ENCODE results near the gene H2AZ2.

The H2AZ2 gene

GRCh38 chr7:44782460-44782859, 65.4 kb downstream of the H2AZ2 start:
- no peaks in the 10 kb centered on the region for H3K9me2 ChIP-seq (replicated peaks; ENCODE audit: insufficient read depth, low read length)
- no peaks in the 10 kb centered on the region for H3K27me3 ChIP-seq (replicated peaks; ENCODE audit: insufficient read depth, low read length)
- H3K9ac ChIP-seq (ENCODE audit: low read length) = no peak overlapping the region
- H3K36me3 ChIP-seq (replicated peaks; ENCODE audit: insufficient read depth, low read length) = no peaks in the 10 kb centered on the region
- H3K4me2 ChIP-seq (ENCODE audit: low read depth, low read length) = no peak overlapping the region
- no peaks in the 10 kb centered on the region for H4K20me1 ChIP-seq (ENCODE audit: insufficient read depth, low read length)
- no peak overlapping the region for H3K4me3 ChIP-seq (ENCODE audit: low read length)
- peaks cover 5% of the 10 kb centered on the region; the same call in 1 of the 2 replicates for H3K4me1 ChIP-seq (ENCODE audit: low read length)
- TF ChIP-seq EZH2phosphoT487 (IDR thresholded peaks at IDR 0.05; ENCODE audit: low read length) (no peak), EZH2 (optimal IDR thresholded peaks at IDR 0.05; ENCODE audit: low read depth, low read length) (no peak)
- TF ChIP-seq, protein P1, sequence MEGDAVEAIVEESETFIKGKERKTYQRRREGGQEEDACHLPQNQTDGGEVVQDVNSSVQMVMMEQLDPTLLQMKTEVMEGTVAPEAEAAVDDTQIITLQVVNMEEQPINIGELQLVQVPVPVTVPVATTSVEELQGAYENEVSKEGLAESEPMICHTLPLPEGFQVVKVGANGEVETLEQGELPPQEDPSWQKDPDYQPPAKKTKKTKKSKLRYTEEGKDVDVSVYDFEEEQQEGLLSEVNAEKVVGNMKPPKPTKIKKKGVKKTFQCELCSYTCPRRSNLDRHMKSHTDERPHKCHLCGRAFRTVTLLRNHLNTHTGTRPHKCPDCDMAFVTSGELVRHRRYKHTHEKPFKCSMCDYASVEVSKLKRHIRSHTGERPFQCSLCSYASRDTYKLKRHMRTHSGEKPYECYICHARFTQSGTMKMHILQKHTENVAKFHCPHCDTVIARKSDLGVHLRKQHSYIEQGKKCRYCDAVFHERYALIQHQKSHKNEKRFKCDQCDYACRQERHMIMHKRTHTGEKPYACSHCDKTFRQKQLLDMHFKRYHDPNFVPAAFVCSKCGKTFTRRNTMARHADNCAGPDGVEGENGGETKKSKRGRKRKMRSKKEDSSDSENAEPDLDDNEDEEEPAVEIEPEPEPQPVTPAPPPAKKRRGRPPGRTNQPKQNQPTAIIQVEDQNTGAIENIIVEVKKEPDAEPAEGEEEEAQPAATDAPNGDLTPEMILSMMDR (IDR thresholded peaks at IDR 0.05; ENCODE audit: low read length) = no peak
- 0 out of 2 replicates have a peak, but pooled peaks cover 8% of the 10 kb centered on the region for H3F3A ChIP-seq (ENCODE audit: insufficient read depth, low read length)
- H2AFZ ChIP-seq (ENCODE audit: low read length) = no peak overlapping the region
- H3K9me3 ChIP-seq (replicated peaks; ENCODE audit: insufficient read depth, low read length) = no peaks in the 10 kb centered on the region
- no peak overlapping the region for H3K27ac ChIP-seq (ENCODE audit: low read length)
- H3K79me2 ChIP-seq (ENCODE audit: low read length) = no peaks in the 10 kb centered on the region
- no peak for DNase-seq
